Measurements from ENCODE around the gene PMP22. TPM values are rescaled to one million over a fixed set of nuclear protein-coding genes. Genes with fewer than 3 reads are reported as not detected.

PMP22 gene
- polyA plus RNA-seq, 1 donor from 2014 or later, result not detected

DNA sequence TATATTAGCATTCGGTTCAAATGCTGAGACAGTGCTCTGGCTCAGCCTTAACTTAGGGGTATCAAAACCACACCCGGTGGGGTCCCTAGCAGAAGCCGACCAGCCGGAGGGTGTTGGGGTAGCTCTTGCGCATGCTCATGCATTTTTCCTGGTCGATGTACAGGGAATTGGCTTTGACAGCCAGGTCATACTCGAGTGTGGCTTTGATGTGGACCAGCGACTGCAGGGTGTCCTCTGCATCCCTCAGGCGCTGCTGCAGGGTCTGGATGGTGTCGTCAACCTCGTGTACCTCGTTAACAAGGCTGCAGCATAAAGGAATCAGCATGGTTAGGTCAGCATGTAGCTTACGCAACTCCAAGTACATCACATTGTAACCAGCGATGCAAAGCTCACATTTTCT lies 38.7 kb upstream of the PMP22 start:
- H3F3A ChIP-seq (ENCODE audit: insufficient read depth, low read length, poor library complexity, severe bottlenecking), result no peaks in the 10 kb centered on the region
- H3K79me2 ChIP-seq (replicated peaks; ENCODE audit: insufficient read depth, low read length), result no peaks in the 10 kb centered on the region
- H3K9me3 ChIP-seq (ENCODE audit: low read length), result no peaks in the 10 kb centered on the region
- H2AFZ ChIP-seq (ENCODE audit: low read depth, low read length), result no peak overlapping the region
- no peaks in the 10 kb centered on the region for H3K9me2 ChIP-seq (ENCODE audit: insufficient read depth, low read length)
- no peak overlapping the region for H3K4me3 ChIP-seq (ENCODE audit: low read length)
- no peak overlapping the region for H3K9ac ChIP-seq (ENCODE audit: low read length)
- no peak overlapping the region for H3K27ac ChIP-seq (ENCODE audit: low read length)
- no peaks in the 10 kb centered on the region for H4K20me1 ChIP-seq (ENCODE audit: insufficient read depth)
- no peaks in the 10 kb centered on the region for H3K27me3 ChIP-seq (ENCODE audit: insufficient read depth, low read depth, low read length)
- H3K36me3 ChIP-seq (ENCODE audit: insufficient read depth, low read length), result no peaks in the 10 kb centered on the region
- TF ChIP-seq POLR2AphosphoS5 (IDR thresholded peaks at IDR 0.05) (no peak), EP300 (conservative IDR thresholded peaks at IDR 0.05; ENCODE audit: poor library complexity, severe bottlenecking) (no peak), RAD21 (conservative IDR thresholded peaks at IDR 0.05) (no peak), TAF1 (IDR thresholded peaks at IDR 0.05; ENCODE audit: low read depth) (no peak), SMC3 (conservative IDR thresholded peaks at IDR 0.05; ENCODE audit: poor library complexity) (no peak), EZH2 (IDR thresholded peaks at IDR 0.05; ENCODE audit: borderline replicate concordance, insufficient read depth, low read length, poor library complexity, severe bottlenecking) (no peak), MXI1 (conservative IDR thresholded peaks at IDR 0.05; ENCODE audit: poor library complexity, severe bottlenecking) (no peak)
- TF ChIP-seq, protein P1, sequence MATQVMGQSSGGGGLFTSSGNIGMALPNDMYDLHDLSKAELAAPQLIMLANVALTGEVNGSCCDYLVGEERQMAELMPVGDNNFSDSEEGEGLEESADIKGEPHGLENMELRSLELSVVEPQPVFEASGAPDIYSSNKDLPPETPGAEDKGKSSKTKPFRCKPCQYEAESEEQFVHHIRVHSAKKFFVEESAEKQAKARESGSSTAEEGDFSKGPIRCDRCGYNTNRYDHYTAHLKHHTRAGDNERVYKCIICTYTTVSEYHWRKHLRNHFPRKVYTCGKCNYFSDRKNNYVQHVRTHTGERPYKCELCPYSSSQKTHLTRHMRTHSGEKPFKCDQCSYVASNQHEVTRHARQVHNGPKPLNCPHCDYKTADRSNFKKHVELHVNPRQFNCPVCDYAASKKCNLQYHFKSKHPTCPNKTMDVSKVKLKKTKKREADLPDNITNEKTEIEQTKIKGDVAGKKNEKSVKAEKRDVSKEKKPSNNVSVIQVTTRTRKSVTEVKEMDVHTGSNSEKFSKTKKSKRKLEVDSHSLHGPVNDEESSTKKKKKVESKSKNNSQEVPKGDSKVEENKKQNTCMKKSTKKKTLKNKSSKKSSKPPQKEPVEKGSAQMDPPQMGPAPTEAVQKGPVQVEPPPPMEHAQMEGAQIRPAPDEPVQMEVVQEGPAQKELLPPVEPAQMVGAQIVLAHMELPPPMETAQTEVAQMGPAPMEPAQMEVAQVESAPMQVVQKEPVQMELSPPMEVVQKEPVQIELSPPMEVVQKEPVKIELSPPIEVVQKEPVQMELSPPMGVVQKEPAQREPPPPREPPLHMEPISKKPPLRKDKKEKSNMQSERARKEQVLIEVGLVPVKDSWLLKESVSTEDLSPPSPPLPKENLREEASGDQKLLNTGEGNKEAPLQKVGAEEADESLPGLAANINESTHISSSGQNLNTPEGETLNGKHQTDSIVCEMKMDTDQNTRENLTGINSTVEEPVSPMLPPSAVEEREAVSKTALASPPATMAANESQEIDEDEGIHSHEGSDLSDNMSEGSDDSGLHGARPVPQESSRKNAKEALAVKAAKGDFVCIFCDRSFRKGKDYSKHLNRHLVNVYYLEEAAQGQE (IDR thresholded peaks at IDR 0.05; ENCODE audit: borderline replicate concordance), result no peak
- TF ChIP-seq, protein P2, sequence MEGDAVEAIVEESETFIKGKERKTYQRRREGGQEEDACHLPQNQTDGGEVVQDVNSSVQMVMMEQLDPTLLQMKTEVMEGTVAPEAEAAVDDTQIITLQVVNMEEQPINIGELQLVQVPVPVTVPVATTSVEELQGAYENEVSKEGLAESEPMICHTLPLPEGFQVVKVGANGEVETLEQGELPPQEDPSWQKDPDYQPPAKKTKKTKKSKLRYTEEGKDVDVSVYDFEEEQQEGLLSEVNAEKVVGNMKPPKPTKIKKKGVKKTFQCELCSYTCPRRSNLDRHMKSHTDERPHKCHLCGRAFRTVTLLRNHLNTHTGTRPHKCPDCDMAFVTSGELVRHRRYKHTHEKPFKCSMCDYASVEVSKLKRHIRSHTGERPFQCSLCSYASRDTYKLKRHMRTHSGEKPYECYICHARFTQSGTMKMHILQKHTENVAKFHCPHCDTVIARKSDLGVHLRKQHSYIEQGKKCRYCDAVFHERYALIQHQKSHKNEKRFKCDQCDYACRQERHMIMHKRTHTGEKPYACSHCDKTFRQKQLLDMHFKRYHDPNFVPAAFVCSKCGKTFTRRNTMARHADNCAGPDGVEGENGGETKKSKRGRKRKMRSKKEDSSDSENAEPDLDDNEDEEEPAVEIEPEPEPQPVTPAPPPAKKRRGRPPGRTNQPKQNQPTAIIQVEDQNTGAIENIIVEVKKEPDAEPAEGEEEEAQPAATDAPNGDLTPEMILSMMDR (IDR thresholded peaks at IDR 0.05; ENCODE audit: poor library complexity, severe bottlenecking), result no peak
- H3K4me2 ChIP-seq (ENCODE audit: low read length), result no peak overlapping the region

DNA sequence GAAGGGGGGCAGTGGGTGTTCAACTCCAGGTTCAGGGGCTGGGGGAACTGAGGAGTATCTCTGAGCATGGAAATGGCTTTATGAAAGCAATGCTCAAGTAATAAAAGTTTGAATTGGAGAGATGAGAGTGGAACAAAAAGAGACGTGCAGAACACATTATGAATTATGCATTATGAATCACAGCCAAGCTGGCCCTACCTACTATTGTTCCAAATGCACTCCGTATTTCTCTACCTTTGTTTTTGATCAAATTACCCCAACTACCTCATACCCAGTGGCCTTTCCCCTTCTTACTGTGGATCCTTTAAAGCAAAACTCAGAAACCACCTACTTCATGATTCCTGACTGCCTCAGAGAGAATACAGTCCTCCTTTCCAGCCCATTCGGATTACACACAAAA lies 38.1 kb upstream of the PMP22 start:
- H3K27ac ChIP-seq (ENCODE audit: low read length), result no peak overlapping the region
- H3K4me2 ChIP-seq (ENCODE audit: low read length), result no peak overlapping the region
- H3K27me3 ChIP-seq (ENCODE audit: insufficient read depth, low read depth, low read length), result no peaks in the 10 kb centered on the region
- H3K4me3 ChIP-seq (ENCODE audit: low read length), result no peak overlapping the region
- H3K9ac ChIP-seq (ENCODE audit: low read length), result no peak overlapping the region
- H3K79me2 ChIP-seq (replicated peaks; ENCODE audit: insufficient read depth, low read length), result no peaks in the 10 kb centered on the region
- no peak for TF ChIP-seq POLR2AphosphoS5 (IDR thresholded peaks at IDR 0.05)
- TF ChIP-seq, protein P2 (IDR thresholded peaks at IDR 0.05; ENCODE audit: poor library complexity, severe bottlenecking), result no peak
- no peak for TF ChIP-seq TAF1 (IDR thresholded peaks at IDR 0.05; ENCODE audit: low read depth)
- no peak for TF ChIP-seq RAD21 (conservative IDR thresholded peaks at IDR 0.05)
- TF ChIP-seq, protein P1 (IDR thresholded peaks at IDR 0.05; ENCODE audit: borderline replicate concordance), result no peak
- no peak for TF ChIP-seq EP300 (conservative IDR thresholded peaks at IDR 0.05; ENCODE audit: poor library complexity, severe bottlenecking)
- no peaks in the 10 kb centered on the region for H3K36me3 ChIP-seq (ENCODE audit: insufficient read depth, low read length)
- no peaks in the 10 kb centered on the region for H3F3A ChIP-seq (ENCODE audit: insufficient read depth, low read length, poor library complexity, severe bottlenecking)
- H2AFZ ChIP-seq (ENCODE audit: low read depth, low read length), result no peak overlapping the region
- H4K20me1 ChIP-seq (ENCODE audit: insufficient read depth), result no peaks in the 10 kb centered on the region
- H3K9me2 ChIP-seq (ENCODE audit: insufficient read depth, low read length), result no peaks in the 10 kb centered on the region
- no peaks in the 10 kb centered on the region for H3K9me3 ChIP-seq (ENCODE audit: low read length)
